Mesothelial cell of epicardium (in vitro differentiated cells): ENCODE data around the gene HSPA12B. TPM values are rescaled to one million over a fixed set of nuclear protein-coding genes. Genes with fewer than 3 reads are reported as not detected.

Experiments
- DNase-seq, 2 experiments: peaks; one replicate each; pipeline ENCODE4 v3.0.0; 2021; ENCODE audit warnings: low spot score in 2 of 2; ENCODE audit not compliant: unreplicated experiment in 2 of 2
- H3K27ac Mint-ChIP-seq: 2 replicates; pipeline ENCODE4 v1.8.0; 2021; ENCODE audit warnings: mixed read lengths
- H3K27me3 Mint-ChIP-seq: 2 replicates; pipeline ENCODE4 v1.8.0; 2021; ENCODE audit warnings: low read depth, mixed read lengths
- H3K36me3 Mint-ChIP-seq: 2 replicates; pipeline ENCODE4 v1.8.0; 2021; ENCODE audit warnings: mixed read lengths
- H3K4me1 Mint-ChIP-seq: 2 replicates; pipeline ENCODE4 v1.8.0; 2021; ENCODE audit warnings: mixed read lengths
- H3K4me3 Mint-ChIP-seq: 2 replicates; pipeline ENCODE4 v1.8.0; 2021; ENCODE audit warnings: mild to moderate bottlenecking, moderate library complexity, mixed read lengths
- H3K9me3 Mint-ChIP-seq: 2 replicates; pipeline ENCODE4 v1.8.0; 2021; ENCODE audit warnings: mixed read lengths
- CTCF ChIP-seq: fragments of 200-600 bp; sonication (generic); IDR thresholded peaks from one replicate; pipeline ENCODE4 v1.5.0; 2021; ENCODE audit warnings: antibody characterized with exemption; ENCODE audit not compliant: unreplicated experiment
- total RNA-seq: library from RNA; stranded (reverse); gene quantifications from 3 replicates; pipeline ENCODE4 v1.2.1, GENCODE V29; 2021

The HSPA12B gene
- total RNA-seq, 1 donor from 2014 or later: 13.0 TPM

- Mint-ChIP-seq H3K4me3 (peak overlapping the region; percentile 59), H3K27me3 (peaks cover 39% of the 10 kb centered on the region), H3K4me1 (peaks cover 20% of the 10 kb centered on the region), H3K9me3 (no peaks in the 10 kb centered on the region), H3K27ac (no peak overlapping the region), H3K36me3 (no peaks in the 10 kb centered on the region)
- no peak for DNase-seq
- no peak for TF ChIP-seq CTCF
These were observed 44.9 kb downstream of the HSPA12B start for GRCh38 chr20:3777381-3777715.

GRCh38 chr20:3777716-3778629 lies 45.5 kb downstream of the HSPA12B start:
- no peak for TF ChIP-seq CTCF
- H3K27me3 Mint-ChIP-seq: peaks cover 39% of the 10 kb centered on the region
- no peak overlapping the region for H3K27ac Mint-ChIP-seq
- H3K36me3 Mint-ChIP-seq: no peaks in the 10 kb centered on the region
- H3K4me1 Mint-ChIP-seq: peaks cover 26% of the 10 kb centered on the region
- H3K9me3 Mint-ChIP-seq: no peaks in the 10 kb centered on the region
- peak in 1 of 2 experiments; percentile 59 for DNase-seq
- H3K4me3 Mint-ChIP-seq: peak overlapping the region; percentile 59

- Mint-ChIP-seq H3K27ac (no peak overlapping the region), H3K27me3 (peaks cover 38% of the 10 kb centered on the region), H3K36me3 (no peaks in the 10 kb centered on the region), H3K4me3 (no peak overlapping the region), H3K4me1 (peaks cover 34% of the 10 kb centered on the region), H3K9me3 (no peaks in the 10 kb centered on the region)
- DNase-seq: no peak
- TF ChIP-seq CTCF: no peak
These were observed 46.5 kb downstream of the HSPA12B start for GRCh38 chr20:3778976-3779375.

- Mint-ChIP-seq H3K4me1 (peaks cover 47% of the 10 kb centered on the region), H3K27me3 (peaks cover 36% of the 10 kb centered on the region), H3K27ac (peak within 1 kb of the TSS; percentile 89), H3K36me3 (no peaks in the 10 kb centered on the region), H3K9me3 (no peaks in the 10 kb centered on the region), H3K4me3 (peak within 1 kb of the TSS; percentile 48)
- peak; percentile 28 for TF ChIP-seq CTCF
- DNase-seq: peak in 1 of 2 experiments; percentile 64
These were observed 48.8 kb downstream of the HSPA12B start, which contains the start of gene SPEF1 for GRCh38 chr20:3781153-3781910. Gene SPEF1 (minus strand): TSS chr20:3781448. CDS start chr20:3781287, 161 bp downstream.

GRCh38 chr20:3782597-3782996 lies 50.1 kb downstream of the HSPA12B start:
- TF ChIP-seq CTCF: no peak
- H3K9me3 Mint-ChIP-seq: no peaks in the 10 kb centered on the region
- peaks cover 26% of the 10 kb centered on the region for H3K27me3 Mint-ChIP-seq
- peak overlapping the region; percentile 89 for H3K27ac Mint-ChIP-seq
- peaks cover 45% of the 10 kb centered on the region for H3K4me1 Mint-ChIP-seq
- no peaks in the 10 kb centered on the region for H3K36me3 Mint-ChIP-seq
- no peak overlapping the region for H3K4me3 Mint-ChIP-seq
- DNase-seq: no peak
